GM19463 (cell line): ENCODE results near the gene BTG1.
"Not testable (repeated sequence)": the region's sequence is repeated elsewhere in the genome, so short reads cannot be mapped to it uniquely, and the experiment has no call there.

ENCODE experiments used
- ATAC-seq: cut with Tn5 transposase; IDR thresholded peaks from one replicate; pipeline ENCODE4 v1.9.1; 2021; ENCODE audit warnings: mild to moderate bottlenecking, moderate library complexity; ENCODE audit not compliant: unreplicated experiment

Gene BTG1

DNA sequence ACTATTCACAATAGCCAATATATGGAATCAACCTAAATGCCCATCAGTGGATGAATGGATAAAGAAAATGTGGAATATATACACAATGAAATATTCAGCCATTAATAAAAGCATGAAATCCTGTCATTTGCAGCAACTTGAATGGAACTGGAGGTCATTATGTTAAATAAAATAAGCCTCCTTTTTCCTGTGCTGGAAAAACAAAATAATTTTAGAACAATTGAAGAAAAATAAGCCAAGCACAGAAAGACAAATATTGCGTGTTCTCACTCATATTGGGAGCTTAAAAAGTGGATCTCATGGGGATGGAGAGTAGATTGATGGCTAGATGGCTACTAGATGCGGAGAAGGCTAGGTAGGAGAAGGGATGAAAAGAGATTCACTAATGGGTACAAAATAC is 6.3 kb upstream of the BTG1 start:
- no peak for ATAC-seq

DNA sequence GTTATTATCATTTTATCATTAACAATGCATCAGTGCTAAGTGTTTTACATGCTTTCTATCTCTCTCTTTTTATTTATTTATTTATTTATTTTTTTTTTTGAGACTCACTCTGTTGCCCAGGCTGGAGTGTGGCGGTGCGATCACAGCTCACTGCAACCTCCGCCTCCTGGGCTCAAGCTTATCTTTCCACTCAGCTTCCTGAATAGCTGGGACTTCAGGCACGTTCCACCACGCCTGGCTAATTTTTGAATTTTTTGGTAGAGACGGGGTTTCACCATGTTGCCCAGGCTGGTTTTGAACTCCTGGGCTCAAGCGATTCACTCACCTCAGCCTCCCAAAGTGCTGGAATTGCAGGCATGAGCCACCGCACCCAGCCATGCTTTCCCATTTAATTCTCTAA is 3.9 kb upstream of the BTG1 start:
- no peak for ATAC-seq

- ATAC-seq: no peak
These were observed 1.8 kb upstream of the BTG1 start for GRCh38 chr12:92147491-92147890.

- ATAC-seq: no peak
These were observed 1.0 kb upstream of the BTG1 start for GRCh38 chr12:92146497-92147224.

DNA sequence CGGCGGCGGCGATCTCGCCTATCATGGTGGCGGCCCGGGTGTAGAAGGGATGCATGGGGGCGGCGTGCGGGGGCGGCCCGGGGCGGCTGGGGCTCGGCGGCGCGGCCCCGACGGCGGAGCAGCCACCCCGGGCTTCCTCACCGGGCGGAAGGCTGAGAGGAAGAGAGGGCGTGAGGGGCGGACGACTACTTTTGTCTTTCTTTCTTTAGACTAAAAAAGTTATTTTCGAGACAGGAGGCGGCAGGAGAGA is 240 bp downstream of the BTG1 start:
- peak; percentile 1 for ATAC-seq

DNA sequence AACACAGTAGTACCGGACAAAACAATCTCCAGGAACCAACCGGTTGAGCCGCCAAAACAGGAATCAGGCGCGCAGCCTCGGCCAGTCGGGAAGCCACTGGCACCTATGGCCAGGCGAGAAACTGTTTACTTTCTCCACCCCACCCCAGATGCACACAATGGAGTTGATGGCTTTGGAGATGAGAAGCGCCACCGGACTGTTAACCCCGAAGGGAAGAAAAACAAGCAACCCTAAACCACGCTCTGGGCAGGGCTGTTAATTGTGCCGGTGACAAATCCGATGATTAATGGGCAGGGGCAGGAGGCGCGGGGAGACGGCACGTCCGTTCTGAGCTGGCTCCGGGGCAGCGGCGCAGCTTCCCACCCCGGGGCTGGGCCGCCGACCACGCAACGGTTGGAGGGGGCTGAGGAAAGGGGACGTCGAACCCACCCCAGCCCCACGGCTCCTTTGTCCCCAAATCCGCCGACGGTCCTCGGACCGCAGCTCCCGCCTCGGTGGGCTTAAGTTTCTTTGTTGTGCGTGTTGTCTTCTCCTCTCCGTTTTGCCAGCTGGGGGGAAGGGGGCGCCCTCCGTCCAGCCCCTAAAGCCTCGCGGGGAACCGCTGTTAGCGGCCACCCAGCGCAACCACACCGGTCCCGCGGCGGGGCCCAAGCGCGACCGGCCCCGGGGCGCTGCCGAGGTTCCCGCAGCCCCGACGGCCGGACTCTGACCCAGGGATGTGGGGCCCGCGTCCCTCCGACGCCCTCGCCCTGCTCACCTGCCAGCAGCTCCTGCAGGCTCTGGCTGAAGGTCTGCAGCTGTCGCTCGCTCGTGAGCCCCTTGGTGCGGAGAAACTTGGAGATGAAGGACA is 790 bp downstream of the BTG1 start:
- no peak for ATAC-seq

DNA sequence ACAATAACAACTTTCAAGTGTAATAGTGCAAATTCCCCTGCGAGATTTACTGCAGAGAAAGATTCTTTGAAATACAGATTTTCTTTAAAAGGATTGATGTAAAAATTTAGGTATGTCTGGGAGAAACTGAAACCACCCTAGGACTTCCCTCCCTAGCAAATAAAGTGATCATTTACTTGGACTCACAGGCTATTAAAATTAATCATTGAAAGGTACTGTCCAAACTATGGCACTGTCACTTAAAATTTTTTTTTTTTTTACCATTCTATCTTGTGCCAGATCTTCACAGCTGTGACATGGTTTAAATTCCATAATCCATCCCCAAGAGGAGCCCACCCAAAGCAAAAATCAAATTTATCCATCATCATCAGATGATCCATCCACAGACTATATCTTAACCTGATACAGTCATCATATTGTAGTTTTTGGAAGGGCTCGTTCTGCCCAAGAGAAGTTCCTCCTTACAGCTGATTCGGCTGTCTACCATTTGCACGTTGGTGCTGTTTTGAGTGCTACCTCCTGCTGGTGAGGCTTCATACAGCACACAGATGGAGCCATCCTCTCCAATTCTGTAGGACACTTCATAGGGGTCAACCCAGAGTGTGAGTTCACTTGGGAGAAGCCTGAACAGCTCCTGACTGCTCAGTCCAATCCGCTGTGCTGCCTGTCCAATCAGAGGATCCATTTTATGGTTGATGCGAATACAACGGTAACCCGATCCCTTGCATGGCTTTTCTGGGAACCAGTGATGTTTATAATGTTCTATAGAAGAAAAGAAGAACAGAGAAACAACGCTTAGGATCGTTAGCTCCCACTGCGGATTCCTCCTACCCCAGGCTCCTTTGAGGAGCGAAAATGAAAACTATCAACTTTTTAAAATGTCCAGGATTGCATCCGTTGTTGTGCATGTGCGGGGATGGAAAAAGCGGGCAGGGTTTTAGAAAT is 1.7 kb downstream of the BTG1 start:
- ATAC-seq: peak; percentile 15

- no peak for ATAC-seq
These were observed 2.4 kb downstream of the BTG1 start for GRCh38 chr12:92143258-92143657.

DNA sequence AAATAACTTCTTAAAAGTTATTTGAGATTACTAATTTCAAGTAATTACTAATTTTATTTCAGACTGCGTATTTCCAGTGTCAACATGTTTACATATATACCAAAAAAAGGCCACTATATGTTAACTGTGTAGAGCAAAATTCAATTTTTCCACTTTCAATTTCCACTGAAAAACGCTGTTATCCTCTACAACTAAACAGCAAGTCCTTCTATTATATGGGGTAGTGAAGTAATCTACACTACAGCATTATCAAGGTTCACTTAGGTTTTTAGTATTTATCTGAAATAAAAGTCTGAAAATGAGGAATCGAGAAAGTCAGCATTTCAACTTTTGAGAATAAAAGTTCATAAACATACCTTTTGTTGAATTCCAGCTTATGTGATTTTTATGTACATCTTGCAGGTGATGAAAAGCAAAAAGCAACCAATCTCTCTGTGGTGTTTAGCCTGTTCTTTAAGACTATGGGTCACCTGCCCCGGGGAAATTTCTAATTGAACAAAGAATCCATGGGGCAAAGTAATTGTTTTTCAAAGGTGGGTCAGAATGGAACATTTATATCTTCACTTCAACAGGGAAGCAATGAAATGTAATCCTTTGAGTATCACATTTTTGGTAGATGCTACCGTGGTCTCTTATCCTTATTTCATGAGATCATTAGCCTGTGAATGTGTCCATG is 3.3 kb downstream of the BTG1 start:
- ATAC-seq: no peak

GRCh38 chr12:92141591-92142121 is 4.0 kb downstream of the BTG1 start:
- no peak for ATAC-seq

DNA sequence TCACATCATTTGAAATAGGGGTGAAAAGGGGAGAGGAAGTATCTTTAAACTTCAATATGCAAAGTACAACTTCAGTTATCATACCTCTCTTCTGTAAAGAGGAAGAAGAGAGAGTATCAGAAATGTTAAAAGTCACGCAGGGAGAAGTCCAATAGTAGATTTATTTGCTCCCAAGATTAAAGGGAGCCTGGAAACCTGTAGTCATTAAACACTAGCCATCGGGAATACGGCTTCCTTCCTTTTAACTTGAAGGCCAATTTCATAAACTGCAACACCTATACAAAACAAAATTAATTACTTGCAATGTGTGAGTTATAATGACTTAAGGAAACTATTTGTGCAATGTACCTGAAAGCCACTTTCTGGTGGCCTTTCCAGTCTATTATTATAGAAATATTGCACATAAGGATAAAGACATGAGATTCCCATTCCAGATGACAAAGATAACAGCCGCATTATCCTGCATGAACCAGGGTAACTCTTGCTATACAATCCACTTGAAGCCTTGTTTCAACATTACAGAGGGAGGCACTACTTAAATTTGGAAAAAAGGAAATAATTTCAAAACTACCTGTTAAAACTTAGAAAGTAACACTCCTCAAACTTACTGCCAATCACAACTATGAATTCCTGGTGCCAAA is 4.6 kb downstream of the BTG1 start:
- ATAC-seq: no peak

DNA sequence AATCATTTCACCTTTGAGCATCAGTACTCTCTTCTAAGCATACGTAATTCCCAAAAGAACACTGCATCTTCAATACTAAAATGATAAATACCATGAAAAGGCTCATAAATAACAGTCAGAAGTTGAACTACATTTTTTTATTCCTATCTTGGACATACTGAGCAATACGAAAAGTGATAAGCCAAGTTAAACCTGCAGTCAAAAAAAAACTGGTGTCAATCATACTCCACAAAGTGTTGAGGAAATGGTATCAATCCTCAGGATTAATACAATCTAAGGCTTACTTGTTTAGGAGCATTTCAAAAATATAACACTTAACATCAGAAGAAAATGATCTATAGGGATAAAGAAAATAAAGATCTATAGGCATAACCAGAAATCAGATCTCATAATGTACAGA is 5.5 kb downstream of the BTG1 start:
- no peak for ATAC-seq

- no peak for ATAC-seq
These were observed 6.0 kb downstream of the BTG1 start for GRCh38 chr12:92139634-92140150.

GRCh38 chr12:92138626-92139025 is 7.0 kb downstream of the BTG1 start:
- ATAC-seq: no peak

DNA sequence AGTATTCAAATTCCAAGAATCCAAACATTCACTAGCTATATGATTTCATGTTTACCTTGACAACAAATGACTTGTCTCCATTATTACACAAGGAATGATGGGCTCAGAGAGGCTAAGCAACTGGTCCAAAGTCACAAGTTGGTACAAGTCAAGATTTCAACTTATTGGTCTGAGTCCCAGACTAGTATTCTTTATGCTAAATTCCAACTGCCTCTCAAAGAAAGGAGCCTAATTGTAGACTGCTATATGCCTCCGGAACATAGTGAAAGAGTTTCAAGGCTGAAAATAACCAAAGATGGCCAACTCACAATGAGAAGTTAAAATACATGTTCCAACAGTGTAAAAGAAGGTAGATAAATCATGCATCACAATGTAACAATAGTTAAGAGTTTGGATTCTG is 7.5 kb downstream of the BTG1 start:
- no peak for ATAC-seq

DNA sequence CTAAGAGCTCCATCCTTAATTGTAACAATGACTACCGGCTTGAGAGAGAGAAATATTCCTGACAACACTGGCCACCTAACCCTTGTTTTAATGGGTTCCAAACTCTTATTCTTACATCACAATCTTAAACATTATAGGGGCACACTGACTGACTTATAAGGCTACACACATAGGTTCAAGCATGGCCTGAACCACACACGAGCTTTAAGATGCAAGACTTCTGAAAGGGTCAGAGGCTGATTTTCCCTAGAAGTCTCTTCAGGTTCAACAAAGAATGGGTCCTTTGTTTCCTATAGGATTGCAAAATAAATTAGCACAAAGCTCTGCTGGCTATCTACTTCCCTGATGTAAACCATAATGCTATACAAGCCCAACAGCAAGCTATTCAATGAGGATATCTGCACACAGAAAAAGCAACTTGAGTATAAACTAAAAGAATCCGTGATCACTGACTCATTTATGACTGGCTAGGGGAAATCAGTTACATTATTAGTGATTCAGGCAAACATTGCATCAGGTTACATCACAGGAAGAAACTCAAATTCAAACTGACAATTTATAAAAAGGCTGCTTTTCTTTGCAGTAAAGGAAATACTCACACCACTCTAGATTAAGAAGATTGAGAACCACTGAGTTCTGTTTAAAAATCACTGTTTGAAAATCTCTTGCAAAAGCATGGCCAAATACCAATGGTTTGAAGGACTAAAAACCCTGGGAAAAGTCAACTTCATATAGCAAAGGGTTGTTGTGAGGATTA is 8.5 kb downstream of the BTG1 start:
- no peak for ATAC-seq

DNA sequence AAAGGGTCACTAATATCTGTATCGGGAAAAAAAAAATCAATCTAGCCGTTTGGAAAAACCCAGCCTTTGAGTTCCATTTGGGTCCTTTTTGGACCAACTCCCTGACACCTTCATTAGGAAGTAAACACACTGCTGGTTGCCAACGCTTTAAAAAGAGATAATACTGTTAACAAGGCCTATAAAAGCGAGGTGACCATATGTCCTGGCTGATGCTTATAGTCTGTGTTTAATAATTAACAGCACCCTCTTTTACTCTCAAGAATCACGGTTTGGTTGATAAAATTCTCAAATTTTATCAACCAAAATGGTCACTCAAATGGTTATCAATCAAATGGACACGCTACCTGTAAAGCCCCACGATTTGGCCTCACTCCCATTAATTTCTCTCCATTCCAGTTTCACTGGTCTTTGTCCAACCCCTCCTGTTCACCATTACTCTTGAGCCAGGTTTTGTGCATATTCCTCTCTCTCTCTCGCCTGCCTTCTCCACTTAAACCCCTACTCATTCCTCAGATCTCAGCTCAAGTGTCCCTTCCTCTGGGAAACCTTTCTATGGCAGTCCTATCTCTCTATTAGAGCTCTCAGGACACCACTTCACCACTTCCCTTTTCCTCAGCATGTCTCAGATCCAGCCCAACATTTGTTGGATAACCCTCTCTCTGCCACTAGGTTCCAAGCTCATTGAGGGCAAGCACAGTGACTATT is 9.5 kb downstream of the BTG1 start:
- ATAC-seq: no peak

GRCh38 chr12:92135541-92135940 is 10.1 kb downstream of the BTG1 start:
- not testable (repeated sequence) for ATAC-seq
